Smooth muscle cell (in vitro differentiated cells): ENCODE measurements around the gene FBLN5. TPM values are rescaled to one million over a fixed set of nuclear protein-coding genes. Genes with fewer than 3 reads are reported as not detected.
"Not testable (repeated sequence)": the region's sequence is repeated elsewhere in the genome, so short reads cannot be mapped to it uniquely, and the experiment has no call there.

Source experiments
- DNase-seq: peaks from one replicate; lab custom pipeline; 2025; ENCODE audit not compliant: unreplicated experiment; lab: John Stamatoyannopoulos, UW
- H2AFZ ChIP-seq: fragments of 200-600 bp; sonication (generic); 2 replicates; pipeline ENCODE4 v1.6.0; 2016; ENCODE audit warnings: antibody characterized with exemption, low read depth, mild to moderate bottlenecking
- H3F3A ChIP-seq: fragments of 200-600 bp; sonication (generic); 2 replicates; pipeline ENCODE4 v1.6.0; 2017; ENCODE audit warnings: antibody characterized with exemption, low read depth
- H3K27ac ChIP-seq: fragments of 200-600 bp; sonication (generic); 2 replicates; pipeline ENCODE4 v1.5.1; 2016; ENCODE audit warnings: low read depth, mild to moderate bottlenecking
- H3K27me3 ChIP-seq: fragments of 200-600 bp; sonication (generic); 2 replicates; pipeline ENCODE4 v1.6.1; 2016; ENCODE audit warnings: low read depth, mild to moderate bottlenecking
- H3K36me3 ChIP-seq: fragments of 200-600 bp; sonication (generic); 2 replicates; pipeline ENCODE4 v1.5.1; 2016; ENCODE audit warnings: low read depth
- H3K4me1 ChIP-seq: fragments of 200-600 bp; sonication (generic); 2 replicates; pipeline ENCODE4 v1.5.1; 2016; ENCODE audit warnings: low read depth
- H3K4me2 ChIP-seq: fragments of 200-600 bp; sonication (generic); 2 replicates; pipeline ENCODE4 v1.6.0; 2016; ENCODE audit warnings: mild to moderate bottlenecking
- H3K4me3 ChIP-seq: fragments of 200-600 bp; sonication (generic); 2 replicates; pipeline ENCODE4 v1.5.1; 2016; ENCODE audit warnings: mild to moderate bottlenecking
- H3K79me2 ChIP-seq: fragments of 200-600 bp; sonication (generic); 2 replicates; pipeline ENCODE4 v1.6.0; 2016; ENCODE audit warnings: low read depth, mild to moderate bottlenecking
- H3K9ac ChIP-seq: fragments of 200-600 bp; sonication (generic); 2 replicates; pipeline ENCODE4 v1.6.0; 2016; ENCODE audit warnings: low read depth
- H3K9me3 ChIP-seq: fragments of 200-600 bp; sonication (generic); replicated peaks from 2 replicates; pipeline ENCODE4 v1.5.1; 2016; ENCODE audit warnings: low read depth
- H4K20me1 ChIP-seq: fragments of 200-600 bp; sonication (generic); 2 replicates; pipeline ENCODE4 v1.6.0; 2016; ENCODE audit warnings: low read depth
- WGBS: methylation state at CpG from one replicate; pipeline ENCODE4 v1.1.7; 2016; ENCODE audit warnings: low lambda C conversion rate; 5-methylcytosine and 5-hydroxymethylcytosine counted together
- polyA plus RNA-seq: library from polyadenylated mRNA; unstranded; fragments of >200 nt; fragmentation: Nextera tagmentation; extraction: Ambion mirVana; gene quantifications from 2 replicates; pipeline ENCODE4 v1.2.1, GENCODE V29; 2016
- total RNA-seq: library from RNA; depleted of rRNA; stranded (reverse); fragments of >200 nt; gene quantifications from 2 replicates; pipeline ENCODE4 v1.2.3, GENCODE V29; 2014
- TF ChIP-seq, protein P1 (sequence below): fragments of 200-600 bp; sonication (generic); IDR thresholded peaks from 2 replicates; pipeline ENCODE4 v1.5.1; 2017; ENCODE audit warnings: borderline replicate concordance, mild to moderate bottlenecking, antibody characterized with exemption; ENCODE audit not compliant: insufficient read depth, poor library complexity, severe bottlenecking

Gene FBLN5
- total and polyA plus RNA-seq, 2 experiments from 2014 or later, result 109 to 154 TPM

DNA sequence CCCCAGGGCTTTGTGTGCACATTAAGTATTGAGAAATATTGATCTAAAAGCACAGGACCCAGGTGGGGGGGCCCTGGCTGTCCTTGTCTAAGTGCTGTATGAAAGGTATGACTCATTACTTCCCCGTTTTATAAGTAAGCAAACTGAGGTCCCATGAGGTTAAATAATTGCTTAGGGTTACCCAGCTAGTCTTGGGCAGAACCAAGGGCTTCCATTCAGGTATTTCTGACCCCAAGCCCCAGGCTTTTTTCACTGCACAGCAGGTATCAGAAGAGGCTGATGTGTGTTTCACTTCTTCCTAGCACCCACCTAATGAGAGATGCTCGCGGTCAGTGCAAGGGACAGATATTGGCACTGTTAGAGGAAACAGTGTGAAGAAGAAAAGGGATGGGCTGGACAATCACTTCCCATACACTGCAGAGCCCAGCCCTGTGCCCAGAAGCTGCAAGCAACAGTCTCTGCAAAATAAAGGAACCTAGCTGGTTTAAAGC is 75.4 kb downstream of the FBLN5 start:
- Histone ChIP-seq H3K27me3 (no peaks in the 10 kb centered on the region), H4K20me1 (no peaks in the 10 kb centered on the region), H3K36me3 (no peaks in the 10 kb centered on the region), H3F3A (no peaks in the 10 kb centered on the region), H3K79me2 (no peaks in the 10 kb centered on the region), H3K4me3 (no peak overlapping the region), H2AFZ (no peak overlapping the region), H3K9me3 (no peaks in the 10 kb centered on the region), H3K4me2 (no peak overlapping the region), H3K4me1 (no peaks in the 10 kb centered on the region), H3K9ac (no peak overlapping the region), H3K27ac (no peak overlapping the region)
- no peak for DNase-seq
- 88% methylated on average over 3 of the region's 3 CpGs for WGBS
- TF ChIP-seq, protein P1, sequence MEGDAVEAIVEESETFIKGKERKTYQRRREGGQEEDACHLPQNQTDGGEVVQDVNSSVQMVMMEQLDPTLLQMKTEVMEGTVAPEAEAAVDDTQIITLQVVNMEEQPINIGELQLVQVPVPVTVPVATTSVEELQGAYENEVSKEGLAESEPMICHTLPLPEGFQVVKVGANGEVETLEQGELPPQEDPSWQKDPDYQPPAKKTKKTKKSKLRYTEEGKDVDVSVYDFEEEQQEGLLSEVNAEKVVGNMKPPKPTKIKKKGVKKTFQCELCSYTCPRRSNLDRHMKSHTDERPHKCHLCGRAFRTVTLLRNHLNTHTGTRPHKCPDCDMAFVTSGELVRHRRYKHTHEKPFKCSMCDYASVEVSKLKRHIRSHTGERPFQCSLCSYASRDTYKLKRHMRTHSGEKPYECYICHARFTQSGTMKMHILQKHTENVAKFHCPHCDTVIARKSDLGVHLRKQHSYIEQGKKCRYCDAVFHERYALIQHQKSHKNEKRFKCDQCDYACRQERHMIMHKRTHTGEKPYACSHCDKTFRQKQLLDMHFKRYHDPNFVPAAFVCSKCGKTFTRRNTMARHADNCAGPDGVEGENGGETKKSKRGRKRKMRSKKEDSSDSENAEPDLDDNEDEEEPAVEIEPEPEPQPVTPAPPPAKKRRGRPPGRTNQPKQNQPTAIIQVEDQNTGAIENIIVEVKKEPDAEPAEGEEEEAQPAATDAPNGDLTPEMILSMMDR, result no peak

DNA sequence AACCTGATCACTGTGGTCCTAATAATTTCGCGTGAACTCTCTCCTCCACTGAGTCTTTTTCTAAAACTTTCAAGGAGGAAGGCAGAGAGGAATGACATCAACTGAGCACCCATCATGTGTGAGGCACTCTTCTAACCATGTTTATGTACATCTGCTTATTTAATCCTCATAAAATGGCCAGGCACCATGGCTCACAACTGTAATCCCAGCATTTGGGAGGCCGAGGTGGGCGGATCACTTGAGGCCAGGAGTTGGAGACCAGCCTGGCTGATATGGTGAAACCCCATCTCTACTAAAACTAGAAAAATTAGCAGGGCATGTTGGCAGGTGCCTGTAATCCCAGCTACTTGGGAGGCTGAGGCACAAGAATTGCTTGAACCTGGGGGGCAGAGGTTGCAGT is 76.1 kb downstream of the FBLN5 start:
- H3K9me3 ChIP-seq, H3K36me3 ChIP-seq, H3K4me1 ChIP-seq, H3K79me2 ChIP-seq, H3K27ac ChIP-seq, H3K4me3 ChIP-seq, DNase-seq, H3F3A ChIP-seq, H3K9ac ChIP-seq, H3K27me3 ChIP-seq, H4K20me1 ChIP-seq, H3K4me2 ChIP-seq, H2AFZ ChIP-seq: not testable (repeated sequence)
- 78% methylated on average over 4 of the region's 4 CpGs for WGBS

DNA sequence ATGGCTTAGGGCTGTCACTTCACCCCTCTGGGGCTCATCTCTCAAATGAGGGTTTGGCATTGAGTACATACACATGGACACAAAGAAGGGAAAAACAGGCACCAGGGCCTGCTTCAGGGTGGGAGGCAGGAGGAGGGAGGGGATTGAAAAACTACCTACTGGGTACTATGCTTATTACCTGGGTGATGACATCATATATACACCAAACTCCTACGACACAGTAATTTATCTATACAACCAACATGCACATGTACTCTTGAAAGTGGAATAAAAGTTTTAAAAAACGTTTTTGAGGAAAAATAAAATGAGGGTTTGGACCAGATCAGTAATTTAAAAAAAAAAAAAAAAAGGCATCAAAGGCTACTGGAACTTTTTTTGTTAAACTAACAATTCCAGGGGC is 76.6 kb downstream of the FBLN5 start:
- Histone ChIP-seq H3K9ac (no peak overlapping the region), H3K27ac (no peak overlapping the region), H4K20me1 (no peaks in the 10 kb centered on the region), H3K36me3 (no peaks in the 10 kb centered on the region), H2AFZ (no peak overlapping the region), H3F3A (no peaks in the 10 kb centered on the region), H3K79me2 (no peaks in the 10 kb centered on the region), H3K9me3 (no peaks in the 10 kb centered on the region), H3K27me3 (no peaks in the 10 kb centered on the region), H3K4me3 (no peak overlapping the region), H3K4me1 (no peaks in the 10 kb centered on the region), H3K4me2 (no peak overlapping the region)
- no peak for DNase-seq
- TF ChIP-seq, protein P1, result no peak
- 54% methylated on average over 2 of the region's 2 CpGs for WGBS

DNA sequence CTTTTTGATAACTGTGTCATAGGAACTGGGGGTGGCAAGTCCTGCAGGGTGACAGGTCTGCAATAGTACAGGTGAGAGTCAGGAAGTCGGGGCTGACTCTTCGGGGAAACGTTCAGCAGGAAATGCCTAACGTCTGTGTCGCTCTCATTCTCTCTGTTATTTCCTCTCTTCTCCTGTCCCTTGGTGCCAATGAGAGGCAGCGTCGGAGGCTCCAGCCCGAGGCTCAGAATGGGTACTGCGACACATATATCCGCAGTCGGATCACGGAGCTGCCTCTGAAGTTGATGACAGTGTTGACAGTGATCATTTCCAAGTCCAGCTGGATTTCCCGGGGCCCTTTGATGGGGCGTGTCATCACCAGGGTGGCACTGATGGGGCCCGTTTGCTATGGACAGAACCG is 77.5 kb downstream of the FBLN5 start:
- H3K79me2 ChIP-seq, result no peaks in the 10 kb centered on the region
- no peak overlapping the region for H3K9ac ChIP-seq
- TF ChIP-seq, protein P1, result no peak
- DNase-seq, result no peak
- no peaks in the 10 kb centered on the region for H3K36me3 ChIP-seq
- H3K4me2 ChIP-seq, result peak overlapping the region; percentile 31
- H4K20me1 ChIP-seq, result no peaks in the 10 kb centered on the region
- no peak overlapping the region for H3K4me3 ChIP-seq
- no peaks in the 10 kb centered on the region for H3K9me3 ChIP-seq
- no peak overlapping the region for H3K27ac ChIP-seq
- H3K27me3 ChIP-seq, result no peaks in the 10 kb centered on the region
- no peaks in the 10 kb centered on the region for H3K4me1 ChIP-seq
- 70% methylated on average over 16 of the region's 16 CpGs for WGBS
- no peak overlapping the region for H2AFZ ChIP-seq
- no peaks in the 10 kb centered on the region for H3F3A ChIP-seq
